K562 (cell line): ENCODE measurements around the gene TRMT2B.

Source experiments
- PKNOX1 ChIP-seq: fragments of 450-650 bp; IDR thresholded peaks from 2 replicates; pipeline ENCODE4 v1.6.1; 2016
- TF ChIP-seq, protein P1 (sequence below), 3 experiments: IDR thresholded peaks in 2 of 3; conservative IDR thresholded peaks in 1 of 3; 2 replicates each; pipeline ENCODE4 v1.5.1; 2011 to 2012; ENCODE audit warnings: low read length in 3 of 3, mild to moderate bottlenecking in 3 of 3, control low read depth in 2 of 3, improper control_type of control experiment in 1 of 3, inconsistent platforms in 1 of 3, low read depth in 1 of 3, mixed read lengths in 1 of 3, moderate library complexity in 1 of 3; ENCODE audit not compliant: insufficient read depth in 2 of 3

DNA sequence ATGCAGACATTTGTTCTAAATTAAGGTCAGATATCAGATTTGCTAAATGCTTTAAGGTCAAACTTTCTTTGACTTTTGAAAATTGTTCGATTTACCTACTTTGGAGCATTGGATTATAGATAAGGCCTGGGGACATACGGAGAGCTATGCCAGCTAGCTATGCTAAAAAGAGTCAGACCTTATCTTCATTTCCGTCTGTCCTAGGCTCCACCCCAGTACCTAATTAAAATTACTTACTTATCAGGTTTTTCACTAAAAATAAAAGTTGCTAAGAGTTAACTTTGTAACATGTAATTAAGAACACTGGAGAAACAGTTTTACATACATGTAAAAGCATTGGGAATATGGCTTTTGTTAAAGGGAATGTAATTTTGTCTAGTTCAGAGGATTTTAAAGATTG is 19.7 kb upstream of the TRMT2B start:
- TF ChIP-seq PKNOX1 = no peak
- TF ChIP-seq, protein P1, sequence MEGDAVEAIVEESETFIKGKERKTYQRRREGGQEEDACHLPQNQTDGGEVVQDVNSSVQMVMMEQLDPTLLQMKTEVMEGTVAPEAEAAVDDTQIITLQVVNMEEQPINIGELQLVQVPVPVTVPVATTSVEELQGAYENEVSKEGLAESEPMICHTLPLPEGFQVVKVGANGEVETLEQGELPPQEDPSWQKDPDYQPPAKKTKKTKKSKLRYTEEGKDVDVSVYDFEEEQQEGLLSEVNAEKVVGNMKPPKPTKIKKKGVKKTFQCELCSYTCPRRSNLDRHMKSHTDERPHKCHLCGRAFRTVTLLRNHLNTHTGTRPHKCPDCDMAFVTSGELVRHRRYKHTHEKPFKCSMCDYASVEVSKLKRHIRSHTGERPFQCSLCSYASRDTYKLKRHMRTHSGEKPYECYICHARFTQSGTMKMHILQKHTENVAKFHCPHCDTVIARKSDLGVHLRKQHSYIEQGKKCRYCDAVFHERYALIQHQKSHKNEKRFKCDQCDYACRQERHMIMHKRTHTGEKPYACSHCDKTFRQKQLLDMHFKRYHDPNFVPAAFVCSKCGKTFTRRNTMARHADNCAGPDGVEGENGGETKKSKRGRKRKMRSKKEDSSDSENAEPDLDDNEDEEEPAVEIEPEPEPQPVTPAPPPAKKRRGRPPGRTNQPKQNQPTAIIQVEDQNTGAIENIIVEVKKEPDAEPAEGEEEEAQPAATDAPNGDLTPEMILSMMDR (IDR thresholded peaks at IDR 0.05 in 2 of 3, conservative IDR thresholded peaks at IDR 0.05 in 1 of 3; ENCODE audit: insufficient read depth in 2 of 3, low read depth in 1 of 3, low read length in 3 of 3) = no peak
